Stimulated activated CD4-positive, alpha-beta T cell treated with anti-CD3 and anti-CD28 coated beads, Interleukin-12 subunit alpha, Interleukin-12 subunit beta, amount 100 ng/mL, for 4 hours (primary cell): Measurements from ENCODE around the gene EFL1.

Source experiments
- DNase-seq: peaks from one replicate; pipeline ENCODE4 v3.0.0-alpha.2; 2020

The EFL1 gene

DNA sequence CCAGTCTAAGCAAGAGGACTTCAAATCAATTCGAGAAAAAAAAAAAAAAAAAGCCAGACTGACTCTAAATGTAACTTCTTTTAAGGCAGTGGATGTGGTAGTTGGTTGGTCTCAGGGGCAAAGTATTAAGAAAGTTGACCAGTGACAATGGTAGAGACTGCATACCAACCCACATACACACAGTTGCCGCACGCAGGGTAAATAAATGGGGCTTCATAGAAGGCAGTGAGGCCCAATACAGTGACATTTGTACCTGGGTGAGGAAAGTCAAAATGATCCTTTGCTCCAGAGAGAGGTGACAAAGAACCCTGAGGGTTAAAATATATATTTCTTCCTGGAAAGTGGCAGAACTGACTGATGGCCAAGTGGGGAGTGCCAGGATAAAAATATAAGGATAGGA lies 116.0 kb downstream of the EFL1 start:
- DNase-seq, result no peak

DNA sequence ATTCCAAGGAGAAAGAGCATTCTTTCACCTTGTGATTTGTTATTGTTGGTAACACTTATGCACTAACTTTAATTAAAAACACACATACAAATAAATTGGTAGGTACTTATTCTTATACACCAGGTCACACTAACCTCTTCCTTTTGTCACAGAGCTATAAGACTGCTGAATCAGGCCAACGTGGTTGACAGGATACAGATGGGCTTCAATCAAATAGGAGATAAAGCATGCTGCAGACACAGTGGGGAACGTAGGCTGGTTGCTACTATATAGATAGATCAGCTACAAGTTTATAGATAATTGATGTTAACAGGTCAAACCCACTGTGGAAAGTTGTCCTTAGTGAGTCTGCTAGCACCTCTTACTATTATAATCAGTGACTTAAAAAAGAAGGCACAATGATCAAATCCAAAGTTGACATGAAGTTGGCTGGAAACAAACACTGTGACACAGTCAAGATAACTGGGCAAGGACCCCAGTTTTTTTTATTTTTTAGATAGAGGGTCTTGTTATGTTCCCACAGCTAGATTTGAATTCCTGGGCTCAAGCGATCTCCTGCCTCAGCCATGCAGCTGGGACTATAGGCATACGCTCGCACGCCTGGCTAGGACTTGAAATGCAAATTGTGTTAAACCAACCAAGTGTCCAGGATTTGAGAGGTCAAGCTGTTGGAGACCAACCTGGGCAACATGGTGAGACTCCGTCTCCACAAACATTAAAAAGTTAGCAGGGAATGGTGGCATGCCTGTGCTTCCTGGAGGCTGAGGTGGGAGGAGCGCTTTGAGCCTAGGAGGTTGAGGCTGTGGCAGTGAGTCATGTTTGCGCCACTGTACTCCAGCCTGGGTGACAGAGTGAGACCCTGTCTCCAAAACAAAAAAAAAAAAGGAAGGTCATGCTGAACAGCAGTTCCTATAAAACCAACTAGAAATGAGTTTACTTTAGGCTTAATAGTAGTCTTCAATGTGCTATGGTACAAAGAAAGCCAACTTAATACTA lies 118.8 kb downstream of the EFL1 start:
- no peak for DNase-seq

- DNase-seq, result no peak
Measured at GRCh38 chr15:82140886-82141285, 121.6 kb downstream of the EFL1 start.

- DNase-seq, result no peak
Measured at GRCh38 chr15:82139823-82140268, 122.7 kb downstream of the EFL1 start.

DNA sequence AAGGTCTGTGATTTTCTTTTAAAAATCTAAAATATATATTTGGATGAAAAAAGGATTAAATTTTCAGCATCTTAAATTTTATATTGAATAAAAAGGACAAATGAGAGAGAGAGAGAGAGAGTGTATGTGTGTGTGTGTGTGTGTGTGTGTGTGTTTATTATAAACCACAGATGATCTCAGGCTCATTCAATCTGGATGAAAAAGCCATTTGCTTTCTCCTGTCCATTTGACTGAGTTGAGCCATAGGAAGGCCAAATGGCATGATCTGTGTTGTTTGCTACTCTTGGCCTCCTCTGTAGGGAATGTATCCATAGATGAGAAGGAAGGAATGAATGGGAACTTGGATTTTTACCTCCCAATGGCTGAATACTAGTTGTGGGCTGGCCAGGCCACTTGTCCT lies 124.2 kb downstream of the EFL1 start:
- no peak for DNase-seq

GRCh38 chr15:82137261-82137660 lies 125.3 kb downstream of the EFL1 start:
- DNase-seq, result no peak

DNA sequence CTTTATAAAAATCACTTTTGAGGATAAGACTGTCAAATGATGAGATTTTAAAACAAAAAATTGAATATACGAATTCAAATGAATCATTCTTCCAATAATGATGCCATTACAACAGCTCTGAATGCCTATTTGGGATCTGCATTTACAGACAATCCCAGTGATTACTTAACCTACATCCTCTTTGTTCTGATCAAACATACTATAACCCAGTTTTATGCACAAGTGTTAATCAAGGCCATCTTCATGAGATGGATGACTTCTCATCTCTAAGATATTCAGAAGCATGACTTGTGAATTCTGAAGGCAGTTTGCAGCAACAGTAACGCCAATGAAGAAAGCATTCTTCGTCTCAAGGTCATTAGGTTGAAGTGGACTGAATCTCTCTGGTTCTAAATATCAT lies 126.4 kb downstream of the EFL1 start:
- no peak for DNase-seq

- DNase-seq, result no peak
Measured at GRCh38 chr15:82135638-82136037, 126.9 kb downstream of the EFL1 start.

DNA sequence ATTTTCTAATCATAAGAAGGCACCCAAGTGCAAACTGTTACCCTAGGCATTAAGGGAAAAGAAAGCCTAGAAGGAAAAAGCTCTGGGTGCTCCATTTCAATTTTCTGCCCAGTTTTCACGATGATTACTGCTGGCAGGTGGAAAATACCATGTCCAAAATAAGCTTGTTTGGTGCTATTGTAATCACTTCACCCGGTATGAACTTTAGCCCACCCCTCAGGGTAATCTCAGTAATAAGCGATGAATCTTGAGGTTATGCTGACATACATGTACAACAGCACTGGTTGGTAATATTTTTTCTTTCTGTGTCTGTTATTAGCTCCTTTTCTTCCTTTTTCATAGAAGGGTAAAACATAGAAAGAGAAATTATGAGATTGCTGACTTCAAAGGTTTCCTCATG lies 128.1 kb downstream of the EFL1 start:
- no peak for DNase-seq

- DNase-seq, result no peak
Measured at GRCh38 chr15:82133251-82133650, 129.3 kb downstream of the EFL1 start.

GRCh38 chr15:82132742-82133141 lies 129.8 kb downstream of the EFL1 start:
- DNase-seq, result no peak

- DNase-seq, result no peak
Measured at GRCh38 chr15:82132096-82132495, 130.4 kb downstream of the EFL1 start.

DNA sequence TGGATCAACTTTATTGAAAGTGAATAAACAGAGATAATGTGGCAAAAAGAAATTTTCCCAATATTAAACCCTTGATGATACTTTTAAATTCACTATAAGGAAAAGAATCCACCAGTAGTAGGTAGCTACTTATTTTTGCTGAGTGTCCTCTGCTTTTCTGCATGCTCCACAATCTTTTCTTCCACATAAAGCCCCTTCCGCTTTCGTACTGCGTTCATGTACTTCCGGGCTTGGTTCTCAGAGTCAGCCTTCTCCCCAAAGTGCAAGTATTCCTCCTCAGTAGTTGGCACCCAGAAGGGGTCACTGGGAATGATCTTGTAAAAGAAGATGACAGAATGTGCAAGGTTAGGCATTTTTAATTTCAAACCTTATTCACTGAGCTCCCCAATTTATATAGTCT lies 132.3 kb downstream of the EFL1 start:
- DNase-seq, result no peak

DNA sequence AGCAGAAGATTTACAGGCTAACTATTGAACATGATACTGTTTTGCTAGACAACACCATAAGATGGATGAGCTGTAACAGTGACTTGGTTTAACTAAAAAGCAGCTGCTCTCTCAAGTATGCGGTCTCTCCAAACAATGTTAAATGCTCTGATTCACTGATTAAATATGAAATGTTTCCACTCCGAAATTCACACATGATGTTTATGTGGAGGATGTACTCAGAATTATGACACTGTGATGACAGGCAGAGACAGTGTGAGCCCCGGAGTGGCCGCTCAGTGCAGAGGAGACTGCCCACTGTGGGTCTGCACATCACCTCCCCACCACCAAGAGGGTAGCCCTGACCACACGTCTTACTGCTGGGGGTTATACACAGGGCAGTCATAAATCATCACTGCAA lies 132.8 kb downstream of the EFL1 start:
- DNase-seq, result no peak

- no peak for DNase-seq
Measured at GRCh38 chr15:82129149-82129692, 133.3 kb downstream of the EFL1 start.

- DNase-seq, result no peak
Measured at GRCh38 chr15:82128401-82129148, 134.0 kb downstream of the EFL1 start.

GRCh38 chr15:82127581-82127980 lies 135.0 kb downstream of the EFL1 start:
- DNase-seq, result no peak

DNA sequence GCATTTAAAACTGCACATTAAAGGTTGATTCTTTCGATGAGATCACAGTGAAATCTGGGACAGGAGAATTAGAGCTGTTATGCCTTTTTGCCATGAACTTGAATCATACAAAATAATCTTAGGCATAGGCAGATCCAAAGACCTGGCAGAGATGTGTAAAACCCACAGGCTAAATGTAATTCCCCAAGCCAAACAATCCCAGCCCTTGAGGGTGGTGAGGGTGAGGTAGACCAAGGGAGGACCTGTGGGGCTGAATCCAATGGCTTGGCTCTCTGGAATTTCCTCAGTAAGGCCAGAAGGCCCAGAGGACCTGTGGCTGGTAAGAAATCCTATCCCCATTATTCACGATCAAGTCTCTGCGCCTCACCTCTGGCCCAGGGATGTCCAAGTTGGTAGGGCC lies 136.2 kb downstream of the EFL1 start:
- no peak for DNase-seq

DNA sequence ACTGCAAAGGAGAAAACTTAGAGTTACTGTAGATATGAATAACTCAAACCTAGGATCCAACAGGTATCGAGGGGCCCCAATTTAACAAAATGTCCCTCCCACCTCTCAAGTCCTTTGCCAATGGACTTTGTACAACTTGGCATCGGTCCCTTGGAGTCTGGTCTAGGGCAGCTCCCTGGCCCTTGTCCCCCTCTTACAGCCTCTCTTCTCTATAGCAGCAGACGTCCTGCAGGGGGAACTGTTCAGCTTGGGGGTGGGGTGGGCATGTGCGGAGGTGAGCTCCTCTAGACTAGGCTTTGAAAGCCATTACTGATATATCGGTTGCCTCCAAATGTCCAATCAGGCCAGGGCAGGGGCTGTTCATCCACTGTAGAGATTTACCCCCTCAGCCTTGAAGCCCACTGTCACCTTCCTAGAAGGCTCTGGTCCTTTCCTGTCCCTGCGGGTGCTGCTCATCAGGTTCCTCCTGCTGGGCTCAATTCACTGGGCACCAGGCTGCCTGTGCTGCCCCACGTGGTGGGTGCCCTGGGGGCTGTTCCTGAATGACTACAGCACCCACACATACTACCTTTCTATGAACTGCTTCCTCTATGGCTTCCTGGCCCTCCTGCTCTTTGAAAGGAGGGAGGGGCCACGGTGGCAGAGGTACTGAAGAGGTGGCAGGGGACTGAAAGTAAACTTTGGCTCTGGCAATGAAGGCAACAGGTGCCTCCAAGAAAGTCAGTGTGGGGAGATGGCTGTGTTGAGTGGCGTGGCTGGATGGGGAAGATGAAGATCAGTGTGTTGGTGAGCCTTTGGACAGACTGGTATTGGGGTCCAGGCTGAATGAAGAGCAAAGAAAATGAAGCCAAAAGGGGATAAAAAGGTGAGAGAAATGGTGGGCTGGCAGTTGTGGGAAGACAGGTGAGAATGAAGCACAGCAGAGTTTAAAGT lies 137.9 kb downstream of the EFL1 start:
- DNase-seq, result no peak

GRCh38 chr15:82122746-82123400 lies 139.7 kb downstream of the EFL1 start:
- DNase-seq, result no peak

- DNase-seq, result no peak
Measured at GRCh38 chr15:82118040-82118439, 144.5 kb downstream of the EFL1 start.

- DNase-seq, result no peak
Measured at GRCh38 chr15:82117296-82117695, 145.2 kb downstream of the EFL1 start.
